ENCODE measurements around the gene SUSD1. TPM values are rescaled to one million over a fixed set of nuclear protein-coding genes. Genes with fewer than 3 reads are reported as not detected.

The SUSD1 gene
- total RNA-seq, 1 experiment from 2014 or later = 7.9 TPM

DNA sequence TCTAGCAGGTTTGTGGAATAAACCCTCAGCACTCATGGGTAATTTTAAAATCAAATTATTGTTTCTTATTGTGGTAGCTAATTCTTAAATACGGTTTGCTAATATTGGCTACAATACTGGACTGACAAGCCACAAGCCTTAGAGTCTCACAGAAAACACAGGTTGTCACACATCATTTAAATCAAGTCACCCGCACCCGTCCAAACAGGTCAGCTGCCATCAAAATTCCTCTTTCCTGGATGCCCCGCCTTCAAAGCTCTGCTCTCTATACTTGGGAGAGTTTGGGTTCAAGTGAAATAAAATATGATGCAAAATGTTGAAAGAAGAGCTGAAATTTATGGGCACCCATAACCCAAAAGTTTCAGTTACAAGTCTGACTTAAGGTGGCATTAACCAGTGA lies 12.3 kb upstream of the SUSD1 start:
- DNase-seq (ENCODE audit: low read depth, low spot score) (no peak), ATAC-seq (no peak)
- H3K36me3 ChIP-seq (ENCODE audit: control insufficient read depth in 1 of 2, insufficient read depth in 2 of 2, low read length in 2 of 2) = no peaks in the 10 kb centered on the region
- H3K27ac ChIP-seq (ENCODE audit: low read depth, low read length) = no peak overlapping the region
- H3K79me2 ChIP-seq (ENCODE audit: insufficient read depth, low read length) = no peaks in the 10 kb centered on the region
- ChIA-PET POLR2A (no interaction called here), RAD21 (ENCODE audit: low non-redundant PET in 1 of 2, low total read pairs in 2 of 2, uncharacterized antibody in 2 of 2, unreplicated experiment in 2 of 2) (no interaction called here), CTCF (no interaction called here)
- TF ChIP-seq FOSL1 (IDR thresholded peaks at IDR 0.05; ENCODE audit: low read depth) (no peak), EZH2 (IDR thresholded peaks at IDR 0.05) (no peak), TCF7L2 (IDR thresholded peaks at IDR 0.05; ENCODE audit: borderline replicate concordance, extremely low read depth, insufficient read depth, insufficient read length) (no peak), POLR2A (IDR thresholded peaks at IDR 0.05; ENCODE audit: borderline replicate concordance, extremely low read depth, insufficient read depth, insufficient read length) (no peak), ZNF274 (IDR thresholded peaks at IDR 0.05; ENCODE audit: low read depth, low read length) (no peak), SIN3A (IDR thresholded peaks at IDR 0.05; ENCODE audit: low read depth) (no peak), EGR1 (IDR thresholded peaks at IDR 0.05; ENCODE audit: low read depth) (no peak), JUND (IDR thresholded peaks at IDR 0.05) (no peak), EZH2phosphoT487 (IDR thresholded peaks at IDR 0.05; ENCODE audit: borderline replicate concordance) (no peak), SP1 (IDR thresholded peaks at IDR 0.05; ENCODE audit: low read depth) (no peak), RAD21 (IDR thresholded peaks at IDR 0.05; ENCODE audit: low read depth) (no peak), CBX3 (IDR thresholded peaks at IDR 0.05; ENCODE audit: low read depth) (no peak), ELF1 (IDR thresholded peaks at IDR 0.05; ENCODE audit: borderline replicate concordance, low read depth) (no peak)
- TF ChIP-seq, protein P1, sequence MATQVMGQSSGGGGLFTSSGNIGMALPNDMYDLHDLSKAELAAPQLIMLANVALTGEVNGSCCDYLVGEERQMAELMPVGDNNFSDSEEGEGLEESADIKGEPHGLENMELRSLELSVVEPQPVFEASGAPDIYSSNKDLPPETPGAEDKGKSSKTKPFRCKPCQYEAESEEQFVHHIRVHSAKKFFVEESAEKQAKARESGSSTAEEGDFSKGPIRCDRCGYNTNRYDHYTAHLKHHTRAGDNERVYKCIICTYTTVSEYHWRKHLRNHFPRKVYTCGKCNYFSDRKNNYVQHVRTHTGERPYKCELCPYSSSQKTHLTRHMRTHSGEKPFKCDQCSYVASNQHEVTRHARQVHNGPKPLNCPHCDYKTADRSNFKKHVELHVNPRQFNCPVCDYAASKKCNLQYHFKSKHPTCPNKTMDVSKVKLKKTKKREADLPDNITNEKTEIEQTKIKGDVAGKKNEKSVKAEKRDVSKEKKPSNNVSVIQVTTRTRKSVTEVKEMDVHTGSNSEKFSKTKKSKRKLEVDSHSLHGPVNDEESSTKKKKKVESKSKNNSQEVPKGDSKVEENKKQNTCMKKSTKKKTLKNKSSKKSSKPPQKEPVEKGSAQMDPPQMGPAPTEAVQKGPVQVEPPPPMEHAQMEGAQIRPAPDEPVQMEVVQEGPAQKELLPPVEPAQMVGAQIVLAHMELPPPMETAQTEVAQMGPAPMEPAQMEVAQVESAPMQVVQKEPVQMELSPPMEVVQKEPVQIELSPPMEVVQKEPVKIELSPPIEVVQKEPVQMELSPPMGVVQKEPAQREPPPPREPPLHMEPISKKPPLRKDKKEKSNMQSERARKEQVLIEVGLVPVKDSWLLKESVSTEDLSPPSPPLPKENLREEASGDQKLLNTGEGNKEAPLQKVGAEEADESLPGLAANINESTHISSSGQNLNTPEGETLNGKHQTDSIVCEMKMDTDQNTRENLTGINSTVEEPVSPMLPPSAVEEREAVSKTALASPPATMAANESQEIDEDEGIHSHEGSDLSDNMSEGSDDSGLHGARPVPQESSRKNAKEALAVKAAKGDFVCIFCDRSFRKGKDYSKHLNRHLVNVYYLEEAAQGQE (IDR thresholded peaks at IDR 0.05; ENCODE audit: low read depth) = no peak
- TF ChIP-seq, protein P2, sequence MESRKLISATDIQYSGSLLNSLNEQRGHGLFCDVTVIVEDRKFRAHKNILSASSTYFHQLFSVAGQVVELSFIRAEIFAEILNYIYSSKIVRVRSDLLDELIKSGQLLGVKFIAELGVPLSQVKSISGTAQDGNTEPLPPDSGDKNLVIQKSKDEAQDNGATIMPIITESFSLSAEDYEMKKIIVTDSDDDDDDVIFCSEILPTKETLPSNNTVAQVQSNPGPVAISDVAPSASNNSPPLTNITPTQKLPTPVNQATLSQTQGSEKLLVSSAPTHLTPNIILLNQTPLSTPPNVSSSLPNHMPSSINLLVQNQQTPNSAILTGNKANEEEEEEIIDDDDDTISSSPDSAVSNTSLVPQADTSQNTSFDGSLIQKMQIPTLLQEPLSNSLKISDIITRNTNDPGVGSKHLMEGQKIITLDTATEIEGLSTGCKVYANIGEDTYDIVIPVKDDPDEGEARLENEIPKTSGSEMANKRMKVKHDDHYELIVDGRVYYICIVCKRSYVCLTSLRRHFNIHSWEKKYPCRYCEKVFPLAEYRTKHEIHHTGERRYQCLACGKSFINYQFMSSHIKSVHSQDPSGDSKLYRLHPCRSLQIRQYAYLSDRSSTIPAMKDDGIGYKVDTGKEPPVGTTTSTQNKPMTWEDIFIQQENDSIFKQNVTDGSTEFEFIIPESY (IDR thresholded peaks at IDR 0.05; ENCODE audit: extremely low read depth, insufficient replicate concordance, low read length) = no peak
- TF ChIP-seq, protein P3, sequence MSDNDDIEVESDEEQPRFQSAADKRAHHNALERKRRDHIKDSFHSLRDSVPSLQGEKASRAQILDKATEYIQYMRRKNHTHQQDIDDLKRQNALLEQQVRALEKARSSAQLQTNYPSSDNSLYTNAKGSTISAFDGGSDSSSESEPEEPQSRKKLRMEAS (IDR thresholded peaks at IDR 0.05) = no peak
- TF ChIP-seq, protein P4, sequence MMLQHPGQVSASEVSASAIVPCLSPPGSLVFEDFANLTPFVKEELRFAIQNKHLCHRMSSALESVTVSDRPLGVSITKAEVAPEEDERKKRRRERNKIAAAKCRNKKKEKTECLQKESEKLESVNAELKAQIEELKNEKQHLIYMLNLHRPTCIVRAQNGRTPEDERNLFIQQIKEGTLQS (IDR thresholded peaks at IDR 0.05) = no peak
- TF ChIP-seq, protein P5, sequence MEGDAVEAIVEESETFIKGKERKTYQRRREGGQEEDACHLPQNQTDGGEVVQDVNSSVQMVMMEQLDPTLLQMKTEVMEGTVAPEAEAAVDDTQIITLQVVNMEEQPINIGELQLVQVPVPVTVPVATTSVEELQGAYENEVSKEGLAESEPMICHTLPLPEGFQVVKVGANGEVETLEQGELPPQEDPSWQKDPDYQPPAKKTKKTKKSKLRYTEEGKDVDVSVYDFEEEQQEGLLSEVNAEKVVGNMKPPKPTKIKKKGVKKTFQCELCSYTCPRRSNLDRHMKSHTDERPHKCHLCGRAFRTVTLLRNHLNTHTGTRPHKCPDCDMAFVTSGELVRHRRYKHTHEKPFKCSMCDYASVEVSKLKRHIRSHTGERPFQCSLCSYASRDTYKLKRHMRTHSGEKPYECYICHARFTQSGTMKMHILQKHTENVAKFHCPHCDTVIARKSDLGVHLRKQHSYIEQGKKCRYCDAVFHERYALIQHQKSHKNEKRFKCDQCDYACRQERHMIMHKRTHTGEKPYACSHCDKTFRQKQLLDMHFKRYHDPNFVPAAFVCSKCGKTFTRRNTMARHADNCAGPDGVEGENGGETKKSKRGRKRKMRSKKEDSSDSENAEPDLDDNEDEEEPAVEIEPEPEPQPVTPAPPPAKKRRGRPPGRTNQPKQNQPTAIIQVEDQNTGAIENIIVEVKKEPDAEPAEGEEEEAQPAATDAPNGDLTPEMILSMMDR (IDR thresholded peaks at IDR 0.05 in 2 of 3, conservative IDR thresholded peaks at IDR 0.05 in 1 of 3; ENCODE audit: borderline replicate concordance in 1 of 3, insufficient read depth in 1 of 3, low read depth in 2 of 3, low read length in 2 of 3) = no peak
- no peaks in the 10 kb centered on the region for H3K4me1 ChIP-seq (ENCODE audit: control insufficient read depth in 1 of 2, insufficient read depth in 2 of 2, low read length in 2 of 2)
- no peaks in the 10 kb centered on the region for H3K9me2 ChIP-seq (ENCODE audit: insufficient read depth)
- BruUV-seq (replicated peaks) = no TSS peak
- H3K9ac ChIP-seq (ENCODE audit: low read length) = no peak overlapping the region
- H3K27me3 ChIP-seq (ENCODE audit: insufficient read depth, low read length) = no peaks in the 10 kb centered on the region
- H4K20me1 ChIP-seq (ENCODE audit: insufficient read depth) = no peaks in the 10 kb centered on the region
- no peaks in the 10 kb centered on the region for H3K9me3 ChIP-seq (ENCODE audit: control insufficient read depth in 1 of 2, insufficient read depth in 1 of 2, low read depth in 1 of 2, low read length in 2 of 2)
- no peak overlapping the region for H3K4me3 ChIP-seq (replicated peaks in 1 of 2; ENCODE audit: low read depth in 1 of 2, low read length in 2 of 2)
- H3K4me2 ChIP-seq (ENCODE audit: low read length) = no peak overlapping the region
- intact Hi-C loops (cut with micrococcal nuclease) = no loop called here
- H2AFZ ChIP-seq (ENCODE audit: low read depth, low read length, poor library complexity, severe bottlenecking) = no peak overlapping the region

Measured in HCT116 (cell line).